Measurements from ENCODE around the gene NLN. TPM values are rescaled to one million over a fixed set of nuclear protein-coding genes. Genes with fewer than 3 reads are reported as not detected.

Gene NLN
- total and polyA plus RNA-seq, 2 of the 4 experiments (the other 2 are of a cell fraction) = 19.1 to 37.1 TPM

DNA sequence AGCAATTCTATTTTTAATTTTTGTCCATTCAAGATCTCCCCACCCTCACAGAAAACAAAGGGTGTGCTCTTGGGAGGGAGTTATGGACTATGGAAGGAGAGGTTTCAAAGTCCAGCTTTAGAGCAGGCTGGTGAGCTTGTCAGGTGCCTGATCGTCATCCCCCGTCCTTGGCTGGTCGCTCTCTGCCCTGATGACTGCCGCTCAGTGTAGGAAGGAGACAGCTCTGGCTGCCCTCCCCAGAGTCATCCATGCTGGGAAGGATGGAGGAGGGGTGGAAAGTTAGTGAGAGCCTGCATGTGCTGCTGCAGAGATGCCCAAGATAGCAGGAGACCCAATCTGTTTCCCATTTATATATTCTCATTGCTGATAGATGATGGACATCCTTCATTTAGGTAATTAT is 96.6 kb downstream of the NLN start:
- H4K5ac ChIP-seq (ENCODE audit: low read depth, low read length) = no peak overlapping the region
- in situ Hi-C loops (cut with MboI; ENCODE audit: low sequenced_read_pairs) = no loop called here
- 0 out of 2 replicates have a peak overlapping the region, but pooled peaks have one; percentile 19 for H4K91ac ChIP-seq (ENCODE audit: insufficient read depth, low read depth, low read length)
- H4K8ac ChIP-seq (ENCODE audit: low read depth in 2 of 2, low read length in 2 of 2) = no peak overlapping the region
- CTCF ChIA-PET = interaction anchor here (1.3 kb wide), 1 partner anchor 8 kb away, joined by 4 read pairs; no protein-coding TSS in a partner anchor
- peaks cover 0 to 3% of the 10 kb centered on the region in 2 experiments; a peak in 1 of 4 replicates for H3K79me1 ChIP-seq (ENCODE audit: low read depth in 1 of 2, low read length in 2 of 2)
- H3K9me1 ChIP-seq (ENCODE audit: insufficient read depth, low read length) = peaks cover 3% of the 10 kb centered on the region; the same call in 1 of the 2 replicates
- no peak overlapping the region for H2AK9ac ChIP-seq (replicated peaks; ENCODE audit: low read depth, low read length, poor library complexity)
- no peak overlapping the region for H3K23ac ChIP-seq (ENCODE audit: low read depth, low read length)
- BruUV-seq (replicated peaks) = no TSS peak
- ATAC-seq (ENCODE audit: low read depth) = no peak
- no peak for TF ChIP-seq RCOR1 (IDR thresholded peaks at IDR 0.05; ENCODE audit: insufficient replicate concordance, low read length)
- no peak for TF ChIP-seq RFX5 (IDR thresholded peaks at IDR 0.05; ENCODE audit: low read depth, low read length)
- TF ChIP-seq CHD1 (IDR thresholded peaks at IDR 0.05; ENCODE audit: low read depth, low read length) = no peak
- TF ChIP-seq, protein P1, sequence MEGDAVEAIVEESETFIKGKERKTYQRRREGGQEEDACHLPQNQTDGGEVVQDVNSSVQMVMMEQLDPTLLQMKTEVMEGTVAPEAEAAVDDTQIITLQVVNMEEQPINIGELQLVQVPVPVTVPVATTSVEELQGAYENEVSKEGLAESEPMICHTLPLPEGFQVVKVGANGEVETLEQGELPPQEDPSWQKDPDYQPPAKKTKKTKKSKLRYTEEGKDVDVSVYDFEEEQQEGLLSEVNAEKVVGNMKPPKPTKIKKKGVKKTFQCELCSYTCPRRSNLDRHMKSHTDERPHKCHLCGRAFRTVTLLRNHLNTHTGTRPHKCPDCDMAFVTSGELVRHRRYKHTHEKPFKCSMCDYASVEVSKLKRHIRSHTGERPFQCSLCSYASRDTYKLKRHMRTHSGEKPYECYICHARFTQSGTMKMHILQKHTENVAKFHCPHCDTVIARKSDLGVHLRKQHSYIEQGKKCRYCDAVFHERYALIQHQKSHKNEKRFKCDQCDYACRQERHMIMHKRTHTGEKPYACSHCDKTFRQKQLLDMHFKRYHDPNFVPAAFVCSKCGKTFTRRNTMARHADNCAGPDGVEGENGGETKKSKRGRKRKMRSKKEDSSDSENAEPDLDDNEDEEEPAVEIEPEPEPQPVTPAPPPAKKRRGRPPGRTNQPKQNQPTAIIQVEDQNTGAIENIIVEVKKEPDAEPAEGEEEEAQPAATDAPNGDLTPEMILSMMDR (conservative IDR thresholded peaks at IDR 0.05; ENCODE audit: low read depth, low read length) = no peak
- TF ChIP-seq MAFK (IDR thresholded peaks at IDR 0.05; ENCODE audit: low read depth, low read length) = no peak
- no peak for TF ChIP-seq RAD21 (IDR thresholded peaks at IDR 0.05; ENCODE audit: low read length)
- TF ChIP-seq MAZ (IDR thresholded peaks at IDR 0.05; ENCODE audit: borderline replicate concordance, low read depth, low read length) = no peak
- TF ChIP-seq SMC3 (IDR thresholded peaks at IDR 0.05; ENCODE audit: low read depth, low read length) = no peak
- no peak for DNase-seq
- no peaks in the 10 kb centered on the region for H3K27me3 ChIP-seq (ENCODE audit: control insufficient read depth, insufficient read depth, low read length)
- no peak overlapping the region for H3K56ac ChIP-seq (ENCODE audit: extremely low read depth, insufficient read depth, low read length)
- H2BK120ac ChIP-seq (ENCODE audit: low read depth, low read length) = no peak overlapping the region
- H4K20me1 ChIP-seq (ENCODE audit: insufficient read depth, low read length) = no peaks in the 10 kb centered on the region
- no peak overlapping the region for H3K4me2 ChIP-seq (ENCODE audit: low read depth, low read length)
- H2AK5ac ChIP-seq (ENCODE audit: low read depth, low read length) = 0 out of 2 replicates have a peak overlapping the region, but pooled peaks have one; percentile 8
- no peak overlapping the region for H2AFZ ChIP-seq (replicated peaks; ENCODE audit: low read length, poor library complexity)
- POLR2A ChIA-PET (ENCODE audit: unreplicated experiment) = no interaction called here
- H3K14ac ChIP-seq (replicated peaks; ENCODE audit: low read depth, low read length) = no peak overlapping the region
- H3K18ac ChIP-seq (ENCODE audit: low read depth, low read length) = no peak overlapping the region
- no peak overlapping the region for H3K9ac ChIP-seq (ENCODE audit: low read depth, low read length)
- H3K4me1 ChIP-seq (ENCODE audit: control insufficient read depth, insufficient read depth, low read length) = peaks cover 5% of the 10 kb centered on the region; the same call in 1 of the 2 replicates
- H2BK20ac ChIP-seq (ENCODE audit: low read depth, low read length) = no peak overlapping the region
- 94% methylated on average over 3 of the region's 4 CpGs; no CpG with 5 or more reads in 1 of the 2 experiments for WGBS, 2 experiments (ENCODE audit: extremely low coverage in 2 of 2, insufficient read length in 1 of 2)
- no peak overlapping the region for H3K4me3 ChIP-seq (ENCODE audit: insufficient read depth, low read depth, low read length)
- dilution Hi-C loops (cut with HindIII; ENCODE audit: low sequenced_read_pairs, unreplicated experiment) = no loop called here
- no peak overlapping the region for H2BK15ac ChIP-seq (ENCODE audit: low read depth, low read length)
- intact Hi-C loops (cut with micrococcal nuclease) = no loop called here
- H3K36me3 ChIP-seq (ENCODE audit: control insufficient read depth, insufficient read depth, low read length) = peaks cover 7% of the 10 kb centered on the region; the same call in 1 of the 2 replicates
- no peak overlapping the region for H2BK5ac ChIP-seq (ENCODE audit: low read depth, low read length, poor library complexity, severe bottlenecking)
- no peak overlapping the region for H3K27ac ChIP-seq (ENCODE audit: insufficient read depth, low read length)
- H3K9me3 ChIP-seq (ENCODE audit: control insufficient read depth, insufficient read depth, low read length) = no peaks in the 10 kb centered on the region
- H3K4ac ChIP-seq (ENCODE audit: low read depth, low read length) = no peak overlapping the region
